Activated naive CD4-positive, alpha-beta T cell treated with anti-CD3 and anti-CD28 coated beads, Interleukin-2, amount 50 U/mL, for 16 hours (primary cell): ENCODE data around the gene KIFAP3.
"Not testable (repeated sequence)": the region's sequence is repeated elsewhere in the genome, so short reads cannot be mapped to it uniquely, and the experiment has no call there.

ENCODE experiments used
- DNase-seq: peaks from one replicate; pipeline ENCODE4 v3.0.0-alpha.2; 2020

KIFAP3 gene

GRCh38 chr1:169968174-169968573 is 106.3 kb downstream of the KIFAP3 start:
- DNase-seq, result no peak

GRCh38 chr1:169964206-169964605 is 110.3 kb downstream of the KIFAP3 start:
- no peak for DNase-seq

- DNase-seq, result no peak
Measured at GRCh38 chr1:169959686-169960085, 114.8 kb downstream of the KIFAP3 start.

- DNase-seq, result no peak
Measured at GRCh38 chr1:169958987-169959386, 115.5 kb downstream of the KIFAP3 start.

DNA sequence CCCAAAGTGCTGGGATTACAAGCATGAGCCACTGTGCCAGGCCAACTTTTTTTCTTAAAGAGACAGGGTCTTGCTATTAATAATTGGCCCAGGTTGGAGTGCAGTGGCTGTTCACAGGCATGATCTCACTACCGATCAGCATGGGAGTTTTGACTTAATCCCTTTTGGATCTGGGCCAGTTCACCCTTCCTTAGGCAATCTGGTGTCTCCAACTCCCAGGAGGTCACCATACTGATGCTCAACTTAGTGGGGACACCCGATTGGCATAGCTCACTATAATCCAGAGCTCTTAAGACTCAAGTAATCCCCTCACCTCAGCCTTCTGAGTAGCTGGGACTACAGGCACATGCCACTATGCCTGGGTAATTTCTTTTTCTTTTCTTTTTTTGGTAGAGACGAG is 116.6 kb downstream of the KIFAP3 start:
- no peak for DNase-seq

- DNase-seq, result no peak
Measured at GRCh38 chr1:169951108-169951507, 123.4 kb downstream of the KIFAP3 start.

DNA sequence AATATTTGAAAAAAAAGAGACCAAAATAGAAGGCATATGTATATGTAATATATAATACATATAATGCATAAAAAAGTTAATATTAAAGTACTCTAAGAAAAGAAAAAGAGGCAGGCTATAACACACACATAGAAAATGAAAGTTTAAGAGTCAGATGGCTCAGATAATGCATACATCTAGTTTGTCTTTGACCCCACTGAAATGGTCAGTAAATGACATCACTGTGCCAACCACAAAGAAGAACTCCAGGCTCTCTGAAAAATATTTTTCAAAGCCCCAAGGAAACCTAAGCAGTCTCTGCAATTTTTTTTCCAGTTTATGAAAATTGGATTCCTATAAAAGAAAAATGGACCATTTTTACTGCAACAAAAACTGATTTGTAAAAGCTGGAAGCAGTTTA is 125.4 kb downstream of the KIFAP3 start:
- no peak for DNase-seq

DNA sequence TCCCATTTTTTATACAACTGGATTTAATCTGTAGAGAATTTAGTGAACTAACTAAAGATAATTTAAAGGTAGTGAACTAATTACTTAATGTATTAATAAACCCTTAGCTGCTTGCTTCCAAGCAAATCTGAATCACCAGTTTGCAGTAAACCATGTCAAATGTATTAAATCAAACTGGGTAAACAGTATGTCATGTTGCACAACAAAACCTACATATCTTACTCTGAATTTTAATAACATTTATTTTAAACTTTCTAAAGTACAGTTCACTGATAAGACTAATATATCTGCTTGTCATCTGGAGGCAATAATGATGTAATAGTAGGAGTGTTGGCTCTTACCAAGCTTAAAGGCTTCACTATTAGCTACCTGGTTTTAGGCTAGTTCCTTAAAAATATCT is 128.3 kb downstream of the KIFAP3 start:
- no peak for DNase-seq

DNA sequence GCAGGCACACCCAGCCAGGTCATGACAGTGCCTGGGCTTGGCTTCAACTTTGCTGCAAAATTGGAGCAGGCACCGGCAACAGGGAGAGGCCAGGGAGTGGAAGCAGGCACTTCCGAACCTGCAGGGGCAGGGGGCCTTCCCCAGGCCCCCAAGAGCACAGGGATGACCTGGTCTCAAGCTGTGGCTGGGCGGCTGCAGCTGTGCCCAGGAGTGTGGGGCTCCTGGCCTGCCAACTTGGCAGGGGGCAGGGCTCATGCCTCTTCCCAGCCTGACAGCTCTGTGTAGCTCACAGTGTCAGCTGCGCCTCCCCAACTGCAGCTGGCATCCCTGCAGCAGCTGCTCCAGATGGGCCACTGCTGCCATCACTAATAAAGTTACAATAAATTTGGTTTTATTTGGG is 129.3 kb downstream of the KIFAP3 start:
- no peak for DNase-seq

- no peak for DNase-seq
Measured at GRCh38 chr1:169944621-169945020, 129.9 kb downstream of the KIFAP3 start.

DNA sequence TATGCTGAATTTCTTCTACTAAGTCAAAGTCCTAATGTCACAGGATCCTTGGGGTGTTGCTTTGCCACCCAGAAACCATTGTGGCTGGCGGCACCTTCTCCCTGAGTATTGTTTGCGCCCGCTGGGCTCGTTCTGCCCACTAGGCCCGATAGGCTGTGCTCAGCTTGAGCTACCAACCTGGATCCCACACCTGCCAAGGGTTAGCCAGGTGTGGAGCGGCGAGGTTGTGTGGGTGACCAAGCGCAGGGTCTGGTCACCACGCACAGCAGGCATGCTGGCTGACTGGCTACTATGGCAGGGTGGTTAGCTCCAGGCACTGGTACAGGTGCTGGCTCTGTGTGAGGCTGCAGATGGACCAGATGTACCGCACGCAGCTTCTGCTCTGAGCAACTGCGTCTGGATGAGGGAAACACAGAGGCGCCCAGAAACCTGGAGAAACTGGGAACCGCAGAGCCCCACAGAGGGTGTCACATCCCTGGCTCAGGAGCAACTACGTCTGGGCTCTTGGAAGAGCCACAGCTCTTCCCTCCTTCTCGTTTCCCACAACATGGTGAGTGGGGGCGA is 130.4 kb downstream of the KIFAP3 start:
- no peak for DNase-seq

DNA sequence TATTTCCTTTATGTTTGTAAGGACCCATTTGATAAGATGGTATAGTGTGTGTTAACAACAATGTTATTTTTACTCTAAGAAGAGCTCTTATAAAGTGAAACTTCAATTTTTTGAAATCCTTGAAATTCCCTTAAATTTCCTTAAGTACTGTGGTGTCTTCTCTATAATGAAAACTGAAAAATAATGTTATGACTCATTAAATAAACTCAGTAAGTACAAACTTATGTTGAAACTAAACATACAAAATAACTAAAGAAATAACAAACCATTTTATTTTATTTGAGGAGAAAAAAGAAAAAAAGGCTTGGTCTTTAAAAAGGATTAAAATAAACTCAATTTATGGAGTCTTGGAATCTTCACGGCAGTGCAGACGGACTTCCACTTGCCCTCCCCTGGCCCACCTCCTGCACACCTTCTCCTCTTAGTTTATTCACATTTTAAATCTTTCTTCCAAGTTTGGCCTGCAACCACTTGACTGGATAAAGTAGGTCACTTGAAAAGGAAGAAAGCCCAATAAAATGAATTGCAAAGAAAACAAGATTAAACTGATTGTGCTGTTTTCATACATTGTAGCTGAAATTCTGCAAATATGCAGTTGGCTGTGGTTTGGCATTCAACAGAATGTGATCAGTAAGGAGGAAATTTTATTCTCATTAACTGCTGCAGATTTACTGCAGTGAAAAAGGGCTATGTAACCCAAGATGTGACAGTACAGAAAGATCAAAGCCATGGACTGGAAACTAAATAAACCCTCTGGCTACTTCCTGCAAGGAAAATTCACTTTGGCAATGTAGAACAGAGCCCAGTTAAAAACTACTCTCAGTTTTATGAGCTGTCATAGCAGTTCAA is 132.3 kb downstream of the KIFAP3 start:
- DNase-seq, result no peak

GRCh38 chr1:169933984-169934725 is 140.3 kb downstream of the KIFAP3 start:
- DNase-seq, result no peak

- no peak for DNase-seq
Measured at GRCh38 chr1:169931795-169932231, 142.7 kb downstream of the KIFAP3 start.

- no peak for DNase-seq
Measured at GRCh38 chr1:169929210-169929526, 145.3 kb downstream of the KIFAP3 start.

GRCh38 chr1:169928438-169929209 is 145.9 kb downstream of the KIFAP3 start:
- DNase-seq, result no peak

GRCh38 chr1:169925505-169926482 is 148.7 kb downstream of the KIFAP3 start:
- no peak for DNase-seq

DNA sequence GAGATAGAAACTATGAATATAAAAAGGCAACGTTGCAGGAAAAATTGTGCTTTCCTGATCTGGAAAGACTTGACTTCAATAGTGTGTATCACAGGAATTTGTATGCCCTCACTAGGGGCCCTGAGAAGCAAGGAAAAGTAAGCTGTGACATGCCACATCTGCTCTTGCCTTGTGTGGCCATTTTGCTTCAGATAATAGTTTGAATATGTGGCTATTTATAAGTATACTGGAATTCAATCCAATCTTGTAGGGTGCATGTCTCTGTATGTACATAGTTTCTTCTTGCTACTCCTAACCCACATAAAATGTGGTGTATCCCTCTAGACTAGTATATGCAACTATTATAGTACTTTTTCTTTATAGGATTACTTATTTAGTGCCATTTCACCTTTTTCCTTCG is 149.7 kb downstream of the KIFAP3 start:
- no peak for DNase-seq

DNA sequence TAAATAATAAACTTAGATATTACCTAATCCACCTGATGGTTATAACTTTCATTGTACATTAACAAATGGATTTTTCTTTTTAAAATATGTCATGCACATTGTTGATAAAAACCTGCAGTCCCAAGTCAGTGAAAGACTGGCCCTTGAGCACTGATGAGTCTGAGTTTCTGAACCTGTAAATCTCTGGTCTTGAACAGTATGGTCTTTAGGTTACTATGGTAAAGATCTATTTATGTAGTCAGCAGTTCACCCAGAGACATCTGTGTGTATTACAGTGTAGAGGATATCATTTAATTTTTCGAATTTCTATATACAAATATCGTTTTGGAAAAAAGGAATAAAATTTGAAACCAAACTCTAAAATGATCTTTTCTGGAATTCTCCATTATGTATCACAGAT is 150.4 kb downstream of the KIFAP3 start:
- DNase-seq, result no peak

DNA sequence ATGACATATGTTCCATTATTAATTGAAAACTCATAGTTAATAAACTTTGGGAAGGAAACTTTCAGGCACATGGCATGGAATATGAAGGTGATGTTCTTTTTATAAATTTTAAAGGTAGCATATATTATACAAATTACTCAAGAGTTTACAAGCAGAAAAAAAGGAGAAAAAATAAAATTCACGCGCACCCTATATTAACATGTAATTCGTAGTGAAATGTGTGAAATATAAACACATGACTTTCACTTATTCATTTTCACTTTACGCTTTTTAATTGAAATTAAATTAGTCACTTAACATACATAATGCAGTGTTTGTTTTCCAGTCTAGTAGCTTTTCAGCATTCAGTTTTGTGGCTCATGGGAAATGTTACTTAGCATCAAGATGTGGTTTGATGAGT is 153.4 kb downstream of the KIFAP3 start:
- no peak for DNase-seq

DNA sequence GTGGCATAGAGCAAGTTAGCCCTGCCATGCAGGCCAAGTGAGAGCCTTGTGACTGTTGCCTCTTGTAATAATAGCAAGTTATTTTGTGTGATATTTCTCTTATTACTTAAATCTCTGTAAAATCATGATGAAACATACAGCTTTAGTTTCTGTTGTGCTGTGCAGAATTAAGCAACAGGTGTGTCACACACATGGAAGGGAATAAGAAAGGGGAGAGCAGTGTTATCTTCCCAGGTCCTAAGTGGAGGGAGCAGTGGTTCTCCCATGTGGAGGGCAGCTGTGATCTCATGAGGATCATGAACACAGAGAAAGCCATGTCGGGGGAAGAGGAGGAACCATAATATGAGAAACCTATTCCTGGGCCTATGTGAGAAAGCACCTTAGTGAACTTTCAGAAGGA is 155.6 kb downstream of the KIFAP3 start:
- no peak for DNase-seq

GRCh38 chr1:169918220-169918619 is 156.3 kb downstream of the KIFAP3 start:
- not testable (repeated sequence) for DNase-seq
